ENCODE results near the gene ACTN1.
"Not testable (repeated sequence)": the region's sequence is repeated elsewhere in the genome, so short reads cannot be mapped to it uniquely, and the experiment has no call there.

Gene ACTN1

GRCh38 chr14:68986926-68987652 lies 8.0 kb upstream of the ACTN1 start:
- DNase-seq (ENCODE audit: low spot score) = no peak

GRCh38 chr14:68986225-68986624 lies 7.1 kb upstream of the ACTN1 start:
- DNase-seq (ENCODE audit: low spot score) = no peak

GRCh38 chr14:68984686-68985085 lies 5.6 kb upstream of the ACTN1 start:
- no peak for DNase-seq (ENCODE audit: low spot score)

- no peak for DNase-seq (ENCODE audit: low spot score)
These were observed 4.1 kb upstream of the ACTN1 start for GRCh38 chr14:68983191-68983590.

- no peak for DNase-seq (ENCODE audit: low spot score)
These were observed 3.5 kb upstream of the ACTN1 start for GRCh38 chr14:68982581-68982980.

GRCh38 chr14:68981539-68981976 lies 2.5 kb upstream of the ACTN1 start:
- no peak for DNase-seq (ENCODE audit: low spot score)

GRCh38 chr14:68981139-68981538 lies 2.0 kb upstream of the ACTN1 start:
- DNase-seq (ENCODE audit: low spot score) = no peak

GRCh38 chr14:68979722-68980451 lies 785 bp upstream of the ACTN1 start:
- no peak for DNase-seq (ENCODE audit: low spot score)

- DNase-seq (ENCODE audit: low spot score) = no peak
These were observed 760 bp downstream of the ACTN1 start for GRCh38 chr14:68978172-68978911.

- DNase-seq (ENCODE audit: low spot score) = peak; percentile 77
These were observed 1.4 kb downstream of the ACTN1 start for GRCh38 chr14:68977718-68978171.

GRCh38 chr14:68977180-68977717 lies 1.9 kb downstream of the ACTN1 start:
- no peak for DNase-seq (ENCODE audit: low spot score)

- DNase-seq (ENCODE audit: low spot score) = no peak
These were observed 2.7 kb downstream of the ACTN1 start for GRCh38 chr14:68976160-68977067.

- no peak for DNase-seq (ENCODE audit: low spot score)
These were observed 3.4 kb downstream of the ACTN1 start for GRCh38 chr14:68975667-68976066.

GRCh38 chr14:68974759-68975347 lies 4.2 kb downstream of the ACTN1 start:
- no peak for DNase-seq (ENCODE audit: low spot score)

- no peak for DNase-seq (ENCODE audit: low spot score)
These were observed 5.5 kb downstream of the ACTN1 start for GRCh38 chr14:68973639-68974038.

- DNase-seq (ENCODE audit: low spot score) = not testable (repeated sequence)
These were observed 5.9 kb downstream of the ACTN1 start for GRCh38 chr14:68973219-68973565.

- DNase-seq (ENCODE audit: low spot score) = no peak
These were observed 6.4 kb downstream of the ACTN1 start for GRCh38 chr14:68972507-68973218.

- no peak for DNase-seq (ENCODE audit: low spot score)
These were observed 7.6 kb downstream of the ACTN1 start for GRCh38 chr14:68971411-68972035.

GRCh38 chr14:68970736-68971135 lies 8.4 kb downstream of the ACTN1 start:
- no peak for DNase-seq (ENCODE audit: low spot score)

GRCh38 chr14:68970038-68970612 lies 9.0 kb downstream of the ACTN1 start:
- DNase-seq (ENCODE audit: low spot score) = no peak

Data from COLO829 (cell line).